ENCODE measurements around the gene DSG1. TPM values are rescaled to one million over a fixed set of nuclear protein-coding genes. Genes with fewer than 3 reads are reported as not detected.
"Not testable (repeated sequence)": the region's sequence is repeated elsewhere in the genome, so short reads cannot be mapped to it uniquely, and the experiment has no call there.

The DSG1 gene
- total and polyA plus RNA-seq, 4 donors, result not detected

- H3K9me3 ChIP-seq (ENCODE audit: control insufficient read depth in 4 of 4, insufficient read depth in 3 of 4, low read length in 3 of 4), result peaks cover 0 to 2% (median 0%) of the 10 kb centered on the region in 4 donors
- WGBS, 2 donors, result 59 to 91% methylated on average over 2 of the region's 2 CpGs
- peaks cover 0 to 4% (median 0%) of the 10 kb centered on the region in 5 donors for H3K4me1 ChIP-seq (ENCODE audit: control insufficient read depth in 5 of 5, insufficient read depth in 5 of 5, low read length in 5 of 5)
- H3K27me3 ChIP-seq (ENCODE audit: control insufficient read depth in 3 of 3, insufficient read depth in 3 of 3, low read length in 2 of 3), result no peaks in the 10 kb centered on the region
- H3K9ac ChIP-seq (ENCODE audit: insufficient read depth in 1 of 2, low read length in 2 of 2), result no peak overlapping the region
- H3K27ac ChIP-seq (ENCODE audit: low read depth in 1 of 2, low read length in 1 of 2), result no peak overlapping the region
- TF ChIP-seq CTCF (IDR thresholded peaks at IDR 0.05; ENCODE audit: control extremely low read depth, extremely low read depth), result no peak
- H3K36me3 ChIP-seq (ENCODE audit: control insufficient read depth in 4 of 4, insufficient read depth in 4 of 4, low read length in 4 of 4), result no peaks in the 10 kb centered on the region
- no peak overlapping the region for H3K4me3 ChIP-seq
- DNase-seq, result no peak
- ATAC-seq (ENCODE audit: insufficient read depth, low FRiP score), result no peak
Observed at GRCh38 chr18:31321719-31322118, 3.8 kb downstream of the DSG1 start.

GRCh38 chr18:31325051-31325450 is 7.1 kb downstream of the DSG1 start:
- Histone ChIP-seq H3K9me3 (ENCODE audit: control insufficient read depth in 4 of 4, insufficient read depth in 3 of 4, low read length in 3 of 4) (peaks cover 0 to 2% (median 0%) of the 10 kb centered on the region in 4 donors), H3K27ac (ENCODE audit: low read depth in 1 of 2, low read length in 1 of 2) (no peak overlapping the region), H3K9ac (ENCODE audit: insufficient read depth in 1 of 2, low read length in 2 of 2) (no peak overlapping the region), H3K36me3 (ENCODE audit: control insufficient read depth in 4 of 4, insufficient read depth in 4 of 4, low read length in 4 of 4) (no peaks in the 10 kb centered on the region), H3K4me3 (no peak overlapping the region), H3K4me1 (ENCODE audit: control insufficient read depth in 5 of 5, insufficient read depth in 5 of 5, low read length in 5 of 5) (peaks cover 0 to 4% (median 0%) of the 10 kb centered on the region in 5 donors), H3K27me3 (ENCODE audit: control insufficient read depth in 3 of 3, insufficient read depth in 3 of 3, low read length in 2 of 3) (no peaks in the 10 kb centered on the region)
- 77 to 93% methylated on average over 3 of the region's 3 CpGs for WGBS, 2 donors
- peak; percentile 39 for ATAC-seq (ENCODE audit: insufficient read depth, low FRiP score)
- TF ChIP-seq CTCF (IDR thresholded peaks at IDR 0.05; ENCODE audit: control extremely low read depth, extremely low read depth), result no peak
- DNase-seq, result peak in 2 of 3 donors; percentile 27 to 69

- no peak overlapping the region for H3K27ac ChIP-seq (ENCODE audit: low read depth in 1 of 2, low read length in 1 of 2)
- 80 to 85% methylated on average over 7 of the region's 7 CpGs for WGBS, 2 donors
- peaks cover 0 to 2% (median 0%) of the 10 kb centered on the region in 3 donors for H3K27me3 ChIP-seq (ENCODE audit: control insufficient read depth in 3 of 3, insufficient read depth in 3 of 3, low read length in 2 of 3)
- no peaks in the 10 kb centered on the region for H3K9me3 ChIP-seq (ENCODE audit: control insufficient read depth in 4 of 4, insufficient read depth in 3 of 4, low read length in 3 of 4)
- H3K4me1 ChIP-seq (ENCODE audit: control insufficient read depth in 5 of 5, insufficient read depth in 5 of 5, low read length in 5 of 5), result peaks cover 0 to 4% (median 0%) of the 10 kb centered on the region in 5 donors
- H3K36me3 ChIP-seq (ENCODE audit: control insufficient read depth in 4 of 4, insufficient read depth in 4 of 4, low read length in 4 of 4), result no peaks in the 10 kb centered on the region
- no peak overlapping the region for H3K9ac ChIP-seq (ENCODE audit: insufficient read depth in 1 of 2, low read length in 2 of 2)
- no peak for TF ChIP-seq CTCF (IDR thresholded peaks at IDR 0.05; ENCODE audit: control extremely low read depth, extremely low read depth)
- ATAC-seq (ENCODE audit: insufficient read depth, low FRiP score) (no peak), DNase-seq (no peak)
- H3K4me3 ChIP-seq, result no peak overlapping the region
Observed at GRCh38 chr18:31329787-31330438, 12.0 kb downstream of the DSG1 start.

- no peak overlapping the region for H3K27ac ChIP-seq (ENCODE audit: low read depth in 1 of 2, low read length in 1 of 2)
- DNase-seq (no peak), ATAC-seq (ENCODE audit: insufficient read depth, low FRiP score) (no peak)
- TF ChIP-seq CTCF (IDR thresholded peaks at IDR 0.05; ENCODE audit: control extremely low read depth, extremely low read depth), result no peak
- H3K4me1 ChIP-seq (ENCODE audit: control insufficient read depth in 5 of 5, insufficient read depth in 5 of 5, low read length in 5 of 5), result no peaks in the 10 kb centered on the region
- H3K4me3 ChIP-seq, result no peak overlapping the region
- H3K9ac ChIP-seq (ENCODE audit: insufficient read depth in 1 of 2, low read length in 2 of 2), result no peak overlapping the region
- H3K9me3 ChIP-seq (ENCODE audit: control insufficient read depth in 4 of 4, insufficient read depth in 3 of 4, low read length in 3 of 4), result no peaks in the 10 kb centered on the region
- no peaks in the 10 kb centered on the region for H3K27me3 ChIP-seq (ENCODE audit: control insufficient read depth in 3 of 3, insufficient read depth in 3 of 3, low read length in 2 of 3)
- no peaks in the 10 kb centered on the region for H3K36me3 ChIP-seq (ENCODE audit: control insufficient read depth in 4 of 4, insufficient read depth in 4 of 4, low read length in 4 of 4)
- 88 to 93% methylated on average over 4 of the region's 4 CpGs for WGBS, 2 donors
Observed at GRCh38 chr18:31343454-31343853, 25.5 kb downstream of the DSG1 start.

GRCh38 chr18:31353336-31353735 is 35.4 kb downstream of the DSG1 start:
- not testable (repeated sequence) for H3K27me3 ChIP-seq (ENCODE audit: control insufficient read depth in 3 of 3, insufficient read depth in 3 of 3, low read length in 2 of 3); H3K4me1 ChIP-seq (ENCODE audit: control insufficient read depth in 5 of 5, insufficient read depth in 5 of 5, low read length in 5 of 5); H3K9me3 ChIP-seq (ENCODE audit: control insufficient read depth in 4 of 4, insufficient read depth in 3 of 4, low read length in 3 of 4); DNase-seq; H3K4me3 ChIP-seq; H3K9ac ChIP-seq (ENCODE audit: insufficient read depth in 1 of 2, low read length in 2 of 2); ATAC-seq (ENCODE audit: insufficient read depth, low FRiP score); H3K36me3 ChIP-seq (ENCODE audit: control insufficient read depth in 4 of 4, insufficient read depth in 4 of 4, low read length in 4 of 4); H3K27ac ChIP-seq (ENCODE audit: low read depth in 1 of 2, low read length in 1 of 2)
- WGBS, 2 donors, result 46 to 50% methylated on average over 4 of the region's 17 CpGs
